ENCODE results near the gene SLC43A1.

GRCh38 chr11:57549983-57550382 is 34.5 kb upstream of the SLC43A1 start:
- TF ChIP-seq CTCF (IDR thresholded peaks at IDR 0.05) (no peak), POLR2A (IDR thresholded peaks at IDR 0.05) (no peak)
